Activated T-helper 1 cell treated with anti-CD3 and anti-CD28 coated beads, Interleukin-12 subunit alpha, Interleukin-12 subunit beta, Interleukin-2, Interleukin-4 antibody, amounts not matched to agents 30 ng/mL and 10 ng/mL and 1 ng/mL, durations not matched to agents 14 hours and 24 hours and 36 hours (primary cell): ENCODE measurements around the gene FOXP1. TPM values are rescaled to one million over a fixed set of nuclear protein-coding genes. Genes with fewer than 3 reads are reported as not detected.

Experiments
- DNase-seq: peaks from one replicate; pipeline ENCODE4 v3.0.0; 2021; ENCODE audit warnings: low spot score
- H3K27ac Mint-ChIP-seq: one replicate; pipeline ENCODE4 v1.8.0; 2021; ENCODE audit warnings: mild to moderate bottlenecking, mixed read lengths
- H3K27me3 Mint-ChIP-seq: one replicate; pipeline ENCODE4 v1.8.0; 2022; ENCODE audit warnings: mild to moderate bottlenecking, moderate library complexity, mixed read lengths; ENCODE audit not compliant: insufficient read depth
- H3K36me3 Mint-ChIP-seq: one replicate; pipeline ENCODE4 v1.8.0; 2021; ENCODE audit warnings: low read depth, mixed read lengths
- H3K4me1 Mint-ChIP-seq: one replicate; pipeline ENCODE4 v1.8.0; 2021; ENCODE audit warnings: low read depth, mixed read lengths
- H3K4me3 Mint-ChIP-seq: one replicate; pipeline ENCODE4 v1.8.0; 2021; ENCODE audit warnings: mild to moderate bottlenecking, moderate library complexity, mixed read lengths
- H3K9me3 Mint-ChIP-seq: one replicate; pipeline ENCODE4 v1.8.0; 2021; ENCODE audit warnings: mixed read lengths
- intact Hi-C: fragments of 100-400 bp; cut with micrococcal nuclease; formaldehyde crosslinking; loops from one replicate; pipeline ENCODE4 v1.15.1; 2024
- total RNA-seq: library from RNA; stranded (reverse); gene quantifications from 2 replicates; pipeline ENCODE4 v1.2.3, GENCODE V29; 2022

Gene FOXP1
- total RNA-seq, 1 donor from 2014 or later: 97.6 TPM

GRCh38 chr3:71514621-71515020 is 68.9 kb downstream of the FOXP1 start:
- Mint-ChIP-seq H3K4me1 (peaks cover 8% of the 10 kb centered on the region), H3K9me3 (no peaks in the 10 kb centered on the region), H3K4me3 (no peak overlapping the region), H3K36me3 (no peaks in the 10 kb centered on the region), H3K27me3 (peaks cover 2% of the 10 kb centered on the region), H3K27ac (no peak overlapping the region)
- intact Hi-C loops: loop anchor here (5.0 to 10.0 kb wide), 2 partner anchors 207 to 960 kb away; no protein-coding TSS in a partner anchor
- no peak for DNase-seq

GRCh38 chr3:71513515-71513914 is 70.0 kb downstream of the FOXP1 start:
- intact Hi-C loops: loop anchor here (5.0 to 10.0 kb wide), 2 partner anchors 206 to 959 kb away; no protein-coding TSS in a partner anchor
- no peak overlapping the region for H3K4me3 Mint-ChIP-seq

GRCh38 chr3:71513081-71513480 is 70.4 kb downstream of the FOXP1 start:
- intact Hi-C loops: loop anchor here (5.0 to 10.0 kb wide), 2 partner anchors 206 to 958 kb away; no protein-coding TSS in a partner anchor
- peaks cover 8% of the 10 kb centered on the region for H3K4me1 Mint-ChIP-seq
- peaks cover under 1% of the 10 kb centered on the region for H3K27me3 Mint-ChIP-seq
- DNase-seq: no peak
- H3K36me3 Mint-ChIP-seq: no peaks in the 10 kb centered on the region
- H3K9me3 Mint-ChIP-seq: no peaks in the 10 kb centered on the region
- no peak overlapping the region for H3K4me3 Mint-ChIP-seq
- no peak overlapping the region for H3K27ac Mint-ChIP-seq

More at GRCh38 chr3:71513515-71513914, 70.0 kb downstream of the FOXP1 start:
- no peaks in the 10 kb centered on the region for H3K36me3 Mint-ChIP-seq
- H3K27ac Mint-ChIP-seq: no peak overlapping the region
- H3K9me3 Mint-ChIP-seq: no peaks in the 10 kb centered on the region
- peaks cover 8% of the 10 kb centered on the region for H3K4me1 Mint-ChIP-seq
- no peaks in the 10 kb centered on the region for H3K27me3 Mint-ChIP-seq
- DNase-seq: no peak

- Mint-ChIP-seq H3K36me3 (no peaks in the 10 kb centered on the region), H3K27ac (no peak overlapping the region), H3K9me3 (no peaks in the 10 kb centered on the region), H3K4me3 (no peak overlapping the region), H3K27me3 (peaks cover 3% of the 10 kb centered on the region), H3K4me1 (peaks cover 8% of the 10 kb centered on the region)
- intact Hi-C loops: loop anchor here (1.0 to 10.0 kb wide), 3 partner anchors 205 to 958 kb away; no protein-coding TSS in a partner anchor
- no peak for DNase-seq
These were observed 71.0 kb downstream of the FOXP1 start for GRCh38 chr3:71512544-71512943.

GRCh38 chr3:71512000-71512399 is 71.5 kb downstream of the FOXP1 start:
- intact Hi-C loops: loop anchor here (1.0 to 10.0 kb wide), 3 partner anchors 205 to 957 kb away; no protein-coding TSS in a partner anchor
- Mint-ChIP-seq H3K4me3 (no peak overlapping the region), H3K36me3 (no peaks in the 10 kb centered on the region), H3K27me3 (peaks cover 3% of the 10 kb centered on the region), H3K9me3 (no peaks in the 10 kb centered on the region), H3K27ac (no peak overlapping the region), H3K4me1 (peaks cover 8% of the 10 kb centered on the region)
- DNase-seq: peak; percentile 3

GRCh38 chr3:71511446-71511845 is 72.1 kb downstream of the FOXP1 start:
- Mint-ChIP-seq H3K36me3 (no peaks in the 10 kb centered on the region), H3K4me3 (no peak overlapping the region), H3K4me1 (peaks cover 8% of the 10 kb centered on the region), H3K9me3 (no peaks in the 10 kb centered on the region), H3K27ac (no peak overlapping the region), H3K27me3 (peaks cover 6% of the 10 kb centered on the region)
- intact Hi-C loops: loop anchor here (5.0 to 10.0 kb wide), 2 partner anchors 204 to 957 kb away; no protein-coding TSS in a partner anchor
- no peak for DNase-seq

GRCh38 chr3:71511037-71511436 is 72.5 kb downstream of the FOXP1 start:
- peaks cover 8% of the 10 kb centered on the region for H3K4me1 Mint-ChIP-seq
- H3K9me3 Mint-ChIP-seq: no peaks in the 10 kb centered on the region
- H3K27me3 Mint-ChIP-seq: peaks cover 9% of the 10 kb centered on the region
- intact Hi-C loops: loop anchor here (5.0 to 10.0 kb wide), 2 partner anchors 204 to 956 kb away; no protein-coding TSS in a partner anchor
- H3K36me3 Mint-ChIP-seq: no peaks in the 10 kb centered on the region
- H3K4me3 Mint-ChIP-seq: no peak overlapping the region
- DNase-seq: no peak
- no peak overlapping the region for H3K27ac Mint-ChIP-seq

GRCh38 chr3:71510510-71510909 is 73.0 kb downstream of the FOXP1 start:
- no peaks in the 10 kb centered on the region for H3K9me3 Mint-ChIP-seq
- DNase-seq: no peak
- H3K27me3 Mint-ChIP-seq: peaks cover 12% of the 10 kb centered on the region
- no peaks in the 10 kb centered on the region for H3K36me3 Mint-ChIP-seq
- no peak overlapping the region for H3K4me3 Mint-ChIP-seq
- H3K27ac Mint-ChIP-seq: no peak overlapping the region
- intact Hi-C loops: loop anchor here (5.0 to 10.0 kb wide), 2 partner anchors 203 to 956 kb away; no protein-coding TSS in a partner anchor
- H3K4me1 Mint-ChIP-seq: peaks cover 8% of the 10 kb centered on the region

- Mint-ChIP-seq H3K9me3 (no peaks in the 10 kb centered on the region), H3K4me1 (peaks cover 13% of the 10 kb centered on the region)
These were observed 74.5 kb downstream of the FOXP1 start for GRCh38 chr3:71509066-71509465.

GRCh38 chr3:71505767-71506350 is 77.7 kb downstream of the FOXP1 start:
- H3K27ac Mint-ChIP-seq: no peak overlapping the region
- H3K27me3 Mint-ChIP-seq: peaks cover 19% of the 10 kb centered on the region
- intact Hi-C loops: no loop called here
- no peak overlapping the region for H3K4me3 Mint-ChIP-seq
- peaks cover 11% of the 10 kb centered on the region for H3K4me1 Mint-ChIP-seq
- no peak for DNase-seq
- H3K36me3 Mint-ChIP-seq: no peaks in the 10 kb centered on the region
- no peaks in the 10 kb centered on the region for H3K9me3 Mint-ChIP-seq

More at GRCh38 chr3:71509066-71509465, 74.5 kb downstream of the FOXP1 start:
- Mint-ChIP-seq H3K27ac (no peak overlapping the region), H3K4me3 (no peak overlapping the region), H3K36me3 (no peaks in the 10 kb centered on the region), H3K27me3 (peaks cover 16% of the 10 kb centered on the region)
- intact Hi-C loops: no loop called here
- DNase-seq: no peak

- Mint-ChIP-seq H3K4me3 (no peak overlapping the region), H3K27me3 (peaks cover 19% of the 10 kb centered on the region), H3K27ac (no peak overlapping the region), H3K36me3 (no peaks in the 10 kb centered on the region), H3K4me1 (peaks cover 11% of the 10 kb centered on the region), H3K9me3 (no peaks in the 10 kb centered on the region)
- DNase-seq: no peak
- intact Hi-C loops: no loop called here
These were observed 79.1 kb downstream of the FOXP1 start for GRCh38 chr3:71504250-71505036.

GRCh38 chr3:71503525-71504249 is 79.8 kb downstream of the FOXP1 start:
- Mint-ChIP-seq H3K9me3 (no peaks in the 10 kb centered on the region), H3K4me1 (peaks cover 11% of the 10 kb centered on the region), H3K36me3 (no peaks in the 10 kb centered on the region), H3K4me3 (no peak overlapping the region), H3K27ac (no peak overlapping the region), H3K27me3 (peaks cover 19% of the 10 kb centered on the region)
- intact Hi-C loops: no loop called here
- no peak for DNase-seq
